ENCODE measurements around the gene PROCA1.
A peak's percentile ranks its signal among the peaks of the same experiment; 100 is the strongest.
"Not testable (repeated sequence)": the region's sequence is repeated elsewhere in the genome, so short reads cannot be mapped to it uniquely, and the experiment has no call there.

The PROCA1 gene

DNA sequence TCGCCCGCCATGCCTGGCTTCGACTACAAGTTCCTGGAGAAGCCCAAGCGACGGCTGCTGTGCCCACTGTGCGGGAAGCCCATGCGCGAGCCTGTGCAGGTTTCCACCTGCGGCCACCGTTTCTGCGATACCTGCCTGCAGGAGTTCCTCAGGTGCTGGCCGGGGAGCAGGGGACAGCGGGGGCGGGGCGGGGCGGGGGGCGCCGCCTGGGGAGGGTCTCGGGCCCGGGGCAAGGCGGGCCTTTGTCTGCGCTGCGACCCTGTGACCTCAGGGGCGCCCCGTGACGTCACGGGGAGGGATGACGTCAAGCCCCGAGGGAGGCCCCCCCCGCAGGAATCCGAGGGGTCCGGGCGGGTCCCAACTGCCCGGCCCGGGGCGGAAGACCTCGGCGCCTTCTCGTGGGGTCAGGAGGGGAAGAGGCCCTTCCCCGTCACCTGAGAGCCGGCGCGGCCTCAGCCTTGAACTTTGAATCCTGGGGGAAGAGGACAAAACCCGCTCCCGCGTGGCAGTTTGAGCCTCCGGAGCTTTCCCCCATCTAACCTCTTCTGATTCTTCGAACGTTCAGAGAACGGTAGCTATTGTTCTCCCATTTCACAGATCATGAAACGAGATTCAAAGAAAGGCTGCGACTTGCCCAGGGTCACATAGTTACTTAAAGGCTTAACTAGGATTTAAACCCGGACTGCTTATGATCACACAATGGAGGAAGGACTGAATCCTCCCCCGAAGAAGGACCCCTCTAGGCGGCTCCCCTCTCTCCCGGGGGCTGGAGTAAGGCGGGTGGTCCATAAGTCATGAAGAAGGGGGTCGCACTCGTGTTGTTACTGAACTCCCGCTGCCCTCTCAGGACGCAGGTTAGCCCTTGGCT lies 32.6 kb upstream of the PROCA1 start:
- no peak for DNase-seq (ENCODE audit: low spot score)

GRCh38 chr17:28743243-28744103 lies 31.8 kb upstream of the PROCA1 start, which contains the start of gene TRAF4:
TSS of gene TRAF4 (plus strand) at chr17:28744011. CDS start at chr17:28744113, 102 bp downstream.
- peak; percentile 97 for DNase-seq (ENCODE audit: low spot score)

GRCh38 chr17:28741358-28742349 lies 30.0 kb upstream of the PROCA1 start:
- DNase-seq (ENCODE audit: low spot score): no peak

DNA sequence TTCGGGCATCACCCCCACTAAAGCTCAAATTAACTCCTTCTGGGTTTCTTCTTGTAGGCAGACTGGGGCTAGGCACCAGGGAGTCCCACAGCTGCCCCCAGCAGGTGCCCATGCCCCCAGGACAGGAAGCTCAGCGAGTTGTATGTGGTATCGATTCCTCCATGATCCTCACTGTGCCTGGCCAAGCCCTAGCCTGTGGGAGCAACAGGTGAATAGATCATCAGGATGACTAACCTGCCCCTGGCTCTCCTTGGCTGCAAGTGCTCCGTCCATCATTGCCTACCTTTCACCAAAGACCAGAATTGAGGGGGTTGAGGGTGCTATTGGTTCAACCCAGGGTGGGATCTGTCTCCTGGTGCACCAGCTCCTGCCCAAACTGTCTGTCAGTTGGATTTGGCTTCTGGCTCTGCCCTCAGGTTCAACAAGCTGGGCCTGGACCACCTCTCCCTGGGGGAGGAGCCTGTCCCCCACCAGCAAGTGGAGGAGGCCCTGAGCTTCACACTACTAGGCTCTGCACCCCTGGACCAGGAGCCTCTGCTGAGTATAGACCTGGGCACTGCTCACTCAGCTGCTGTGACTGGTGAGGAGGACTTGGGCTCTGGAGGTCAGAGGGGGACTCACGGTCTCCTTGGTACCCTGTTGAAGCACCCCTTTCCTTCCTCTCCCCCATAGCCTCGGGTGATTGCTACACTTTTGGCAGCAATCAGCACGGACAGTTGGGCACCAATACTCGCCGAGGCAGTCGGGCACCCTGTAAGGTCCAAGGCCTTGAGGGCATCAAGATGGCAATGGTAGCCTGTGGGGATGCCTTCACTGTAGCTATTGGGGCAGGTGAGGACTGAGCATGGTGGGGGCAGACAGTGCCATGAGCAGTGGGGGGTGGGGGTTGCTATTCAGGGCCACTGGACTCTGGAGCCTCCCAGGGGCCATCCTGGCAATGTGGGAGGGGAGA lies 29.0 kb upstream of the PROCA1 start:
- no peak for DNase-seq (ENCODE audit: low spot score)

- no peak for DNase-seq (ENCODE audit: low spot score)
Measured at GRCh38 chr17:28738680-28739384, 27.1 kb upstream of the PROCA1 start.

DNA sequence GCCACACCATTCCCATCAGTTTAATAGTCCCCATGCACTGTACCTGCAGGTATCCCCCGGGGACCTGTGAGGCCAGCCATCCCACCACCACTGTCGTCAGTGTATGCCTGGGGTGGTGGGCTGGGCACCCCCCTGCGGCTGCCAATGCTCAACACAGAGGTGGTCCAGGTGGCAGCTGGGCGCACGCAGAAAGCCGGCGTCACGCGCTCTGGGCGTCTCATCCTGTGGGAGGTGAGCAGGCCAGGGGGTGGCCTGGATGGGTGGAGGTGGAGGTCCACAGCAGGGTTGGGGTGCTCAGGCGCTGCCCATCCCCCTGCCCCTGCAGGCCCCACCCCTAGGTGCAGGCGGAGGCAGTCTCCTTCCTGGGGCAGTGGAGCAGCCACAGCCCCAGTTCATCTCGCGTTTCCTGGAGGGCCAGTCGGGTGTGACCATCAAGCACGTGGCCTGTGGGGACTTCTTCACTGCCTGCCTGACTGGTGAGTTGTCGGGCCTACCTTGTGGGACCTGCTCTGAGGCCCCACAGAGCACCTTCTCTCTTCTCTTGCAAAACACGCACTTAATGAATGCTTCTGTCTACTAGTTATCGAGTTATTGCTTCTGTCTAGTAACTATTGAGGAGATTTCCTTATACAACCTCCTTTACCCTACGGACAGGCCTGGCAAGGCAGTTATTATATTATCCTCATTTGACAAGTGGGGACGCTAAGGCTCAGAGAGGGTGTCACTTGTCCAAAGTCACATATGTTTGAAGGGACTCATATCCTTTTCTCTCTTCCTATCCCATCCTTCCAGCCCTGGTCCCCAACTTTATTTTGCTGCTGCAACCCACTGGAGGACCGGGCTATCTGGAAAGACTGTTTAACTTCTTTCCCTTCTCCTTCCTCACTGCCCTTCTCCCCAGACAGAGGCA lies 26.3 kb upstream of the PROCA1 start:
- no peak for DNase-seq (ENCODE audit: low spot score)

- no peak for DNase-seq (ENCODE audit: low spot score)
Measured at GRCh38 chr17:28737316-28737715, 25.6 kb upstream of the PROCA1 start.

DNA sequence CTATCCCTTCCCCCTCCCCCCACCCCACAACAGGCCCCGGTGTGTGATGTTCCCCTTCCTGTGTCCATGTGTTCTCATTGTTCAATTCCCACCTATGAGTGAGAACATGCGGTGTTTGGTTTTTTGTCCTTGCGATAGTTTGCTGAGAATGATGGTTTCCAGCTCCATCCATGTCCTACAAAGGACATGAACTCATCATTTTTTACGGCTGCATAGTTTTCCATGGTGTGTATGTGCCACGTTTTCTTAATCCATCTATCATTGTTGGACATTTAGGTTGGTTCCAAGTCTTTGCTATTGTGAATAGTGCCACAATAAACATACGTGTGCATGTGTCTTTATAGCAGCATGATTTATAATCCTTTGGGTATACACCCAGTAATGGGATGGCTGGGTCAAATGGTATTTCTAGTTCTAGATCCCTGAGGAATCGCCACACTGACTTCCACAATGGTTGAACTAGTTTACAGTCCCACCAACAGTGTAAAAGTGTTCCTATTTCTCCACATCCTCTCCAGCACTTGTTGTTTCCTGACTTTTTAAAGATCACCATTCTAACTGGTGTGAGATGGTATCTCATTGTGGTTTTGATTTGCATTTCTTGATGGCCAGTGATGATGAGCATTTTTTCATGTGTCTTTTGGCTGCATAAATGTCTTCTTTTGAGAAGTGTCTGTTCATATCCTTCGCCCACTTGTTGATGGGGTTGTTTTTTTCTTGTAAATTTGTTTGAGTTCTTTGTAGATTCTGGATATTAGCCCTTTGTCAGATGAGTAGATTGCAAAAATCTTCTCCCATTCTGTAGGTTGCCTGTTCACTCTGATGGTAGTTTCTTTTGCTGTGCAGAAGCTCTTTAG lies 24.5 kb upstream of the PROCA1 start:
- DNase-seq (ENCODE audit: low spot score): not testable (repeated sequence)

DNA sequence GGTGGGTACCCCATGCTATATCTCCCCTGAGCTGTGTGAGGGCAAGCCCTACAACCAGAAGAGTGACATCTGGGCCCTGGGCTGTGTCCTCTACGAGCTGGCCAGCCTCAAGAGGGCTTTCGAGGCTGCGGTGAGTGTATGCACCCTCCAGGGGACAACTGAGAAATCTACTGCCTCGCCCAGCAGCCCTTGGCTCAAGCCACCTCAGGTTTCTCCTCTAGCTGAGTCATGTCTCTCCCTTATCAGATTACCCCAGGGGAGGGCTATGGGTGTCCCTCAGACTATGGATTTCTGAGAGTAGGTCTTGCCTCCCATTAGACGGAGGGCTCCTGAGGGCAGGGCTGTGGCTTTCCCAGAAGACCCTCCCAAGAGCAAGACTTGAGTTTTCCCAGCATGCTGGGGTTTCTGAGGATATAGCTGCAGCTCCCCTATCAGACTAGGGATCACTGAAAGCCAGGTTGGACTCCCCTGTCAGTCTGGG lies 23.6 kb upstream of the PROCA1 start:
- no peak for DNase-seq (ENCODE audit: low spot score)

- no peak for DNase-seq (ENCODE audit: low spot score)
Measured at GRCh38 chr17:28734712-28735241, 23.1 kb upstream of the PROCA1 start.

- DNase-seq (ENCODE audit: low spot score): peak; percentile 55
Measured at GRCh38 chr17:28733346-28733745, 21.7 kb upstream of the PROCA1 start.

DNA sequence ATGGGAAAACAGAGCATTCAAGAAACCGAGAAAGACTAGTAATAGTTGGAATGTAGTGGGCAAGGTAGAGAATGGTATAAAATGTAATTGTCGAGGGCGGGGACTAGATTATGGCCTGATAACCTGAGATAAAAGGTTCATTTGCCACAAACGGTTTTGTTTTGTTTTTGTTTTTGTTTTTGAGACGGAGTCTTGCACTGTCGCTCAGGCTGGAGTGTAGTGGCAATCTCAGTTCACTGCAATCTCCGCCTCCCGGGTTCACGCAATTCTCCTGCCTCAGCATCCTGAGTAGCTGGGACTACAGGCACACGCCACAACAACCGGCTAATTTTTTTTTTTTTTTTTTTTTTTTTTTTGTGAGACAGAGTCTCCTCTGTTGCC lies 18.3 kb upstream of the PROCA1 start:
- no peak for DNase-seq (ENCODE audit: low spot score)

DNA sequence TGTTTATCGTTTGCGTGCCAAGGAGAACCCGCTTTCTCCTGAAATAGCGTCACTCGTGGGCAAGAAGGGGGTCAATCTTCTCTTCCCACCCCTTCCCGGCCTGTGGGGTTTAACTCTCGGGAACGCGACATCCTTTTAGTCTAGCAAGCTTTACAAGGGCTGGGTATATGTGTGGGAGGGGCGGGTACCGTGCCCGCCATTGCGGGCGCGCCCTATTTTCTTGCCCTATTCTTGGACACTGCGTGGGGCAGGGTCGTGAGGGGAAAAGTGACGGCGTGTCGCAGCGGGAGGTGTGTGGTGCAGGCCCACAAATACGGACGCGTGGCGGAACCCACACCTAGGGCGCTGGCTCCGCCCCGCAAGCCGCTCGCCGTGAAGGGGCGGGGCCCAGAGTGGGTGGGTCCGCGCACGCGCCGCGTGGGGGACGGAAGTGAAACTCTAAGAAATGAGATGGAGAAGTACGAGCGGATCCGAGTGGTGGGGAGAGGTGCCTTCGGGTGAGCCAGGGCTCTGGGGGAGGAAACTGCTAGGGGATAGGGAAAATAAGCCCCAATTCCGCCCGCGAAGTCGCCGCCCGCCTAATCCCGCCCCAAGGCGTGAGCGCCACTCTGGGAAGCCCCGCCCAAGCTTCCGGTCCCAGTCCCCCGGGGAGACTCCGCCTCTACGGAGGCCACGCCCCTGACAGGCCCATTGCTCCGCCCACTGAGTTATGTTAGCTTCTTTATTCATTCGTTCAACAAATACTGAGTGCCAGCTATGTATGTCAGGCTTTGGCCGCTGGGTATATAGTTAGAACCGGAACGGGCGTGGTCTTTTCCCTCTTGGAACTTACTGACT lies 16.9 kb upstream of the PROCA1 start, which contains the start of gene NEK8:
NEK8 (plus strand) TSS at position 425 of the 837 bp plus-strand sequence; CDS start at position 451, 26 bp downstream.
- peak; percentile 96 for DNase-seq (ENCODE audit: low spot score)

DNA sequence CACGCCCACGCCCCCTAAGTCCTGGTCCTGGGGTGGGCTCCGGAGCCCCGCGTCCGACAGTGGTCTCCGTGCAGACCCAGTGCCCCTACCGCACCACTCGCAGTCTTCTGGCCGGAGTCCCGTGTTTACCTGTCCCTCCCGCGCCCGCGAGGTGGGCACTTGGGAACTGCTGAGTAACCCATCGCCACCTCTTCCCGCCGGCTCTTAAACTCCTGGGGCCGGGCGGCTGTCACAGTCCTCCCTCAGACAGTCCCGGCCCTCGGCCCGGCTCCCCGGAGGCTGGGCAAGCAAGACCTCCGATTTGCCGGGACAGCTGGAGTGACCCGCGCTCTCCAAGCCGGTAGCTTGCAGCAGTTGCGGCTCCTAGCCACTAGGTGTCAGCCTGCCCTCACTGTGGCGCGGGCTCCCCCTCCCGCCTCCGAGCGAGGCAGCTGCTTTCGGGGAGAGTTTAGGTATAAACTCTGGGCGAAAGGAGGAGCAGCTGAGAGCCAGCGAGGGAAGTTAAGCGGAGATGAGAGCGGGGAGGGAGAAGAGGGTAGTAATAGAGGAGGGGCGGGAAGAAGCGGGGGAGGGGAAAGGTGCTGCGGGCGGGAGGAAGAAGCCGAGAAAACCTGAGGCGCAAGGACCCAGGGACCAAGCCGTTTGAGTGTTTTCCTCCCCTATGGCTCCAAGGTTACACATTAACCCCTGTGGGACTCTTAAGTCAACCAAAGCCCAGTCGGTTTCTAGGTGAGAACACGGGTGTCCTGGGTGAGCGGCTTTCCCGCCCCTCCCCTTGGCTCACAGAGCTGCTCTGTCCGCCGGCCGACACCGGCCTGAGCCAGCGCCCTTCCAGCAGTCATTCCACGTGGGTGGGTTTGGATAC lies 15.2 kb upstream of the PROCA1 start:
- DNase-seq (ENCODE audit: low spot score): peak; percentile 96

- DNase-seq (ENCODE audit: low spot score): peak; percentile 67
Measured at GRCh38 chr17:28726226-28726626, 14.5 kb upstream of the PROCA1 start, which contains the start of gene TLCD1. TSS of gene TLCD1 (minus strand) at chr17:28726233. CDS start at chr17:28726097, 136 bp downstream.

All from SW480 (cell line).